Measurements from ENCODE around the gene PDE2A. TPM values are rescaled to one million over a fixed set of nuclear protein-coding genes. Genes with fewer than 3 reads are reported as not detected.

The PDE2A gene
- polyA plus RNA-seq, 3 donors: 0.18 to 1.7 (median 0.53) TPM

- Histone ChIP-seq H3K9ac (ENCODE audit: insufficient read depth, low read length, poor library complexity, severe bottlenecking) (no peak overlapping the region), H3K36me3 (replicated peaks in 1 of 2; ENCODE audit: control insufficient read depth in 1 of 2, insufficient read depth in 2 of 2, low read length in 2 of 2) (peaks cover 97 to 100% of the 10 kb centered on the region in 2 donors), H3K9me3 (replicated peaks in 1 of 2; ENCODE audit: control insufficient read depth in 1 of 2, insufficient read depth in 1 of 2, low read length in 2 of 2) (no peaks in the 10 kb centered on the region), H3K4me2 (replicated peaks; ENCODE audit: extremely low read depth, low read length, poor library complexity, severe bottlenecking) (no peak overlapping the region), H3K4me3 (replicated peaks in 1 of 3; ENCODE audit: low read depth in 2 of 3, low read length in 3 of 3) (no peak overlapping the region), H4K20me1 (ENCODE audit: insufficient read depth, low read length) (peaks cover 100% of the 10 kb centered on the region), H3K27ac (ENCODE audit: low read depth in 1 of 2, low read length in 2 of 2) (peak overlapping the region in 1 of 2 donors; percentile 11), H3K4me1 (ENCODE audit: control insufficient read depth in 1 of 2, insufficient read depth in 2 of 2, low read length in 2 of 2) (peaks cover 10 to 28% of the 10 kb centered on the region in 2 donors), H3K79me2 (ENCODE audit: insufficient read depth, low read length) (peaks cover 98% of the 10 kb centered on the region), H3K27me3 (ENCODE audit: control insufficient read depth in 2 of 2, insufficient read depth in 2 of 2, low read length in 2 of 2) (no peaks in the 10 kb centered on the region), H2AFZ (ENCODE audit: insufficient read depth, low read depth, low read length, poor library complexity, severe bottlenecking) (no peak overlapping the region)
- H3K27me3 Mint-ChIP-seq (ENCODE audit: low read depth in 3 of 3): peaks cover 0 to 5% (median 0%) of the 10 kb centered on the region in 3 donors
- H3K4me3 Mint-ChIP-seq: no peak overlapping the region
- peaks cover 21% of the 10 kb centered on the region for H3K4me1 Mint-ChIP-seq
- peaks cover 86 to 100% of the 10 kb centered on the region in 2 donors for H3K36me3 Mint-ChIP-seq
- intact Hi-C loops (cut with micrococcal nuclease): loop anchor here in 1 of 2 donors (10.0 kb wide), 1 partner anchor 465 kb away; no protein-coding TSS in a partner anchor
- TF ChIP-seq CTCF (IDR thresholded peaks at IDR 0.05): no peak
- WGBS (ENCODE audit: insufficient coverage): over 99% methylated on average over 18 of the region's 20 CpGs
- H3K9me3 Mint-ChIP-seq: no peaks in the 10 kb centered on the region
- peak overlapping the region in 4 of 7 donors; percentile 27 to 85 (median 68) for H3K27ac Mint-ChIP-seq
- no peak for DNase-seq
Observed at GRCh38 chr11:72709478-72710238, 35.4 kb upstream of the PDE2A start.

- Histone ChIP-seq H3K36me3 (replicated peaks in 1 of 2; ENCODE audit: control insufficient read depth in 1 of 2, insufficient read depth in 2 of 2, low read length in 2 of 2) (peaks cover 100% of the 10 kb centered on the region in 2 donors), H3K27ac (ENCODE audit: low read depth in 1 of 2, low read length in 2 of 2) (no peak overlapping the region), H3K27me3 (ENCODE audit: control insufficient read depth in 2 of 2, insufficient read depth in 2 of 2, low read length in 2 of 2) (no peaks in the 10 kb centered on the region), H3K9me3 (replicated peaks in 1 of 2; ENCODE audit: control insufficient read depth in 1 of 2, insufficient read depth in 1 of 2, low read length in 2 of 2) (no peaks in the 10 kb centered on the region), H3K79me2 (ENCODE audit: insufficient read depth, low read length) (peaks cover 92% of the 10 kb centered on the region), H3K4me3 (replicated peaks in 1 of 3; ENCODE audit: low read depth in 2 of 3, low read length in 3 of 3) (no peak overlapping the region), H2AFZ (ENCODE audit: insufficient read depth, low read depth, low read length, poor library complexity, severe bottlenecking) (no peak overlapping the region), H4K20me1 (ENCODE audit: insufficient read depth, low read length) (peaks cover 100% of the 10 kb centered on the region), H3K4me2 (replicated peaks; ENCODE audit: extremely low read depth, low read length, poor library complexity, severe bottlenecking) (no peak overlapping the region), H3K9ac (ENCODE audit: insufficient read depth, low read length, poor library complexity, severe bottlenecking) (no peak overlapping the region), H3K4me1 (ENCODE audit: control insufficient read depth in 1 of 2, insufficient read depth in 2 of 2, low read length in 2 of 2) (peaks cover 0 to 2% of the 10 kb centered on the region in 2 donors)
- Mint-ChIP-seq H3K4me1 (peaks cover 2% of the 10 kb centered on the region), H3K36me3 (peaks cover 90 to 100% of the 10 kb centered on the region in 2 donors), H3K9me3 (no peaks in the 10 kb centered on the region), H3K27ac (peak overlapping the region in 3 of 7 donors; percentile 12 to 86 (median 73)), H3K27me3 (ENCODE audit: low read depth in 3 of 3) (peaks cover 0 to 2% (median 2%) of the 10 kb centered on the region in 3 donors), H3K4me3 (no peak overlapping the region)
- WGBS (ENCODE audit: insufficient coverage): 100% methylated on average over 9 of the region's 9 CpGs
- intact Hi-C loops (cut with micrococcal nuclease): no loop called here
- DNase-seq: no peak
- TF ChIP-seq CTCF (IDR thresholded peaks at IDR 0.05): no peak
Observed at GRCh38 chr11:72707032-72707431, 32.8 kb upstream of the PDE2A start.
